ENCODE results near the gene AMFR. TPM values are rescaled to one million over a fixed set of nuclear protein-coding genes. Genes with fewer than 3 reads are reported as not detected.
A peak's percentile ranks its signal among the peaks of the same experiment; 100 is the strongest.

AMFR gene
- polyA plus RNA-seq, 1 donor from 2014 or later, result 58.7 TPM

GRCh38 chr16:56336071-56336688 lies 89.2 kb downstream of the AMFR start:
- H3K36me3 Mint-ChIP-seq, result no peaks in the 10 kb centered on the region
- peaks cover 0 to 1% (median 0%) of the 10 kb centered on the region in 3 donors for H3K4me1 Mint-ChIP-seq
- H3K27me3 Mint-ChIP-seq, result no peaks in the 10 kb centered on the region
- no peak overlapping the region for H3K27ac Mint-ChIP-seq
- no peak overlapping the region for H3K4me3 Mint-ChIP-seq
- no peaks in the 10 kb centered on the region for H3K9me3 Mint-ChIP-seq

- no peaks in the 10 kb centered on the region for H3K27me3 Mint-ChIP-seq
- no peaks in the 10 kb centered on the region for H3K9me3 Mint-ChIP-seq
- no peak overlapping the region for H3K27ac Mint-ChIP-seq
- H3K36me3 Mint-ChIP-seq, result no peaks in the 10 kb centered on the region
- H3K4me3 Mint-ChIP-seq, result no peak overlapping the region
- peaks cover 0 to 6% (median 0%) of the 10 kb centered on the region in 3 donors for H3K4me1 Mint-ChIP-seq
Observed at GRCh38 chr16:56334761-56335160, 90.6 kb downstream of the AMFR start.

DNA sequence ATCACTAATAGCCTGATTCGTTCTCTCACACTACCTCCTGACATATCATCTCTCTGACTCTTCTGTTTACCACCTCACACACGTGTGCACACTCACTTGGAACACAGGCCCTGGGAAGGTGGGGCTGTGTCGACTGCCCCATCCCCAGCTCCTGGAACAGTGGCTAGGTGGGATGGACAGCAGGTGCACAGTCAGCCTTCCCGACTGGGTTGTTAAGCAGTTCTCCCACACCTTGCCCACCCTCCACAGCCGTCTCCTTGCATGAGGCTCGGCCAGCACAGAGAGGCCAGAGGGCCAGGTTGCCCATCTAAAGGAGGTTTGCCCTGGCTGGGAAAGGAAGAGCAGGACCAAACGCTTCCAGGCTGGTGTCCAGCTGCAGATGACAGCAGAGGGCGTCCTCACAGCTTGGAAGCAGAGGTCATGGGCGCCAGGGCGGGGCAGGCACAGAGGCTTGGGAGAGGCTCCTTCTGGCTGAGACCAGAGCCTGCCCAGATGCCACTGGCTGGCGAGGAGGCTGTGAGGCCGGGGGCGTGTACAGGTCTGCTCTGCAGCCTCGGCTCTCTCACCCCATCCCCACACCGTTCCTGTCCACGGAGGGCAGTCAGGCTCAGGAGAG lies 92.8 kb downstream of the AMFR start:
- Mint-ChIP-seq H3K4me1 (peaks cover 0 to 4% (median 0%) of the 10 kb centered on the region in 3 donors), H3K27me3 (no peaks in the 10 kb centered on the region), H3K27ac (peak overlapping the region in 1 of 3 donors; percentile 7), H3K9me3 (no peaks in the 10 kb centered on the region), H3K36me3 (no peaks in the 10 kb centered on the region), H3K4me3 (no peak overlapping the region)

DNA sequence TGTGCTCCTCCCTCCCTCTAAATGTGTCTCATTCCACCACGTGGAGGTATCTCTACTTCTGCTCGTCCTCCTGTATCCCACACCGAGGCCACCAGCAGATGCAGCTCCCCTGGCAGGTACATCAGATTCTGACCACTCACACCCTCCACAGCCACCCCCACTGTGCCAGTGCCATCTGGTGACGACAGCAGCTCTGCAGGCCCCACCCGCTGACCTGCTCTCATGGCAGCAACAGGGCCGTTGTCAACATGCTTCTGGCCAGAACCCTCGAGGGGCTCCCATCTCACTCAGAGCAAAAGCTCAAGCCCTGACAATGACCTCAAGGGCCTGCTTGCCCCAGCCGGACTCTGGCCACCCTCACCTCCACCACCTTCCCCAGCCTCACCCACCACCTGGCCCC lies 93.4 kb downstream of the AMFR start:
- H3K4me1 Mint-ChIP-seq, result peaks cover 0 to 4% (median 0%) of the 10 kb centered on the region in 3 donors
- peak overlapping the region in 1 of 3 donors; percentile 7 for H3K27ac Mint-ChIP-seq
- no peaks in the 10 kb centered on the region for H3K27me3 Mint-ChIP-seq
- no peaks in the 10 kb centered on the region for H3K36me3 Mint-ChIP-seq
- H3K4me3 Mint-ChIP-seq, result no peak overlapping the region
- H3K9me3 Mint-ChIP-seq, result no peaks in the 10 kb centered on the region

- H3K4me1 Mint-ChIP-seq, result peaks cover 0 to 4% (median 0%) of the 10 kb centered on the region in 3 donors
- no peaks in the 10 kb centered on the region for H3K9me3 Mint-ChIP-seq
- no peak overlapping the region for H3K4me3 Mint-ChIP-seq
- H3K27ac Mint-ChIP-seq, result no peak overlapping the region
- no peaks in the 10 kb centered on the region for H3K36me3 Mint-ChIP-seq
- H3K27me3 Mint-ChIP-seq, result no peaks in the 10 kb centered on the region
Observed at GRCh38 chr16:56331399-56331798, 93.9 kb downstream of the AMFR start.

- Mint-ChIP-seq H3K27ac (no peak overlapping the region), H3K36me3 (no peaks in the 10 kb centered on the region), H3K4me3 (peak overlapping the region in 1 of 4 donors; percentile 36), H3K4me1 (peaks cover 0 to 4% (median 0%) of the 10 kb centered on the region in 3 donors), H3K27me3 (no peaks in the 10 kb centered on the region), H3K9me3 (no peaks in the 10 kb centered on the region)
Observed at GRCh38 chr16:56330476-56330875, 94.9 kb downstream of the AMFR start.

- H3K27ac Mint-ChIP-seq, result no peak overlapping the region
- H3K27me3 Mint-ChIP-seq, result no peaks in the 10 kb centered on the region
- H3K4me3 Mint-ChIP-seq, result no peak overlapping the region
- H3K36me3 Mint-ChIP-seq, result no peaks in the 10 kb centered on the region
- H3K9me3 Mint-ChIP-seq, result no peaks in the 10 kb centered on the region
- H3K4me1 Mint-ChIP-seq, result peaks cover 0 to 4% (median 0%) of the 10 kb centered on the region in 3 donors
Observed at GRCh38 chr16:56329887-56330286, 95.5 kb downstream of the AMFR start.

DNA sequence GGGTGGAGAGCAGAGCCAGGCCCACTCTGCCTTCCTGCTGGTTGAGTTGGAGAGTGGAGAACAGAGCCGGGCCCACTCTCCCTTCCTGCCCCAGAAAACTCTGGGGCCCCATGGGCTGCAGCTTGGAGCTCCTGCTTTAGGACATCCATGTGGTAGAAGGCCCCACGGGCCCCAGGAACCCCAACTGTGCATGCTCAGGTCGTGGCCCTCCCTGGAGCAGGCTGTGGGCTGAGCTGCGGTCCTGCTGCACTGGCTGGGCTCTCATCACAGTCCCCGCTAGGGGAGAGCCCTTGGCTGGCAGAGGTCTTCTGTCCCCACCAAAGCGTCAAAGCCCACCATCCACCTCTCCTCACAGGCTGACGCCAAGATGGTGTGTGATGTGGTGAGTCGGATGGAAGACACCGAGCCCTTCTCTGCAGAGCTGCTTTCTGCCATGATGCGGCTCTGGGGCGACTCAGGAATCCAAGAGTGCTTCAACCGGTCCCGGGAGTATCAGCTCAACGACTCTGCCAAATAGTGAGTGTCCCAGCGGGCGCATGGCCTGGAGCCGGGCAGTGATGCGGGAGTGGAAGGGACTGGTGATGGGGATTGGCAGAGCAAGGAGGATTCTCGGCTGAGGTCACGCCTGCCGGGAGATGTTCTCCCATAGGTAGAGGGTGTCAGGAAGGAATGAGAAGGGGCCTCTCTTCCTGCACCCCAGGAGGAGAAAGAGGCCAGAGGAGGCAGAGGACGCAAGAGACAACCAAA lies 96.9 kb downstream of the AMFR start:
- Mint-ChIP-seq H3K9me3 (no peaks in the 10 kb centered on the region), H3K4me3 (no peak overlapping the region), H3K36me3 (no peaks in the 10 kb centered on the region), H3K27ac (no peak overlapping the region), H3K27me3 (no peaks in the 10 kb centered on the region), H3K4me1 (peaks cover 0 to 4% (median 0%) of the 10 kb centered on the region in 3 donors)

DNA sequence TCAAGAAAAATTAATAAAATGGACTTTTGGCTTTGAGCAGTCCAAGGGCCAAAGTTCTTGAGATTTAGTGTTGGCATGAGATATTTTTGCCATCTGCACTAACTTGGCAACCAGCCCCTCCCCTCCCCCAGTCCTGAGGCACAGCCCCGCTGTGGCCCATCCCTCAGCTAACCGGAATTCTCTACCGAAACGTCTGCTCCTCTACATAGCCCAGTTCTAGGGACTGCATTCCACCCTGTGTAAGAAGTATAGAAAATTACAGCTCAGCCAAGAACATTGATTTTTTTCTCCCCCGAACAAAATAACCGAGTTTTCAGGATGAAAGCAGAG lies 97.5 kb downstream of the AMFR start:
- no peak overlapping the region for H3K27ac Mint-ChIP-seq
- no peak overlapping the region for H3K4me3 Mint-ChIP-seq
- no peaks in the 10 kb centered on the region for H3K36me3 Mint-ChIP-seq
- H3K4me1 Mint-ChIP-seq, result peaks cover 0 to 4% (median 0%) of the 10 kb centered on the region in 3 donors
- H3K27me3 Mint-ChIP-seq, result no peaks in the 10 kb centered on the region
- no peaks in the 10 kb centered on the region for H3K9me3 Mint-ChIP-seq

GRCh38 chr16:56327071-56327928 lies 98.0 kb downstream of the AMFR start:
- H3K36me3 Mint-ChIP-seq, result no peaks in the 10 kb centered on the region
- H3K9me3 Mint-ChIP-seq, result no peaks in the 10 kb centered on the region
- peaks cover 0 to 4% (median 0%) of the 10 kb centered on the region in 3 donors for H3K4me1 Mint-ChIP-seq
- H3K27me3 Mint-ChIP-seq, result no peaks in the 10 kb centered on the region
- H3K4me3 Mint-ChIP-seq, result no peak overlapping the region
- H3K27ac Mint-ChIP-seq, result peak overlapping the region in 1 of 3 donors; percentile 43

GRCh38 chr16:56325956-56326355 lies 99.4 kb downstream of the AMFR start:
- no peaks in the 10 kb centered on the region for H3K36me3 Mint-ChIP-seq
- no peak overlapping the region for H3K4me3 Mint-ChIP-seq
- no peak overlapping the region for H3K27ac Mint-ChIP-seq
- H3K27me3 Mint-ChIP-seq, result no peaks in the 10 kb centered on the region
- H3K9me3 Mint-ChIP-seq, result no peaks in the 10 kb centered on the region
- H3K4me1 Mint-ChIP-seq, result peaks cover 1 to 6% (median 2%) of the 10 kb centered on the region in 3 donors

DNA sequence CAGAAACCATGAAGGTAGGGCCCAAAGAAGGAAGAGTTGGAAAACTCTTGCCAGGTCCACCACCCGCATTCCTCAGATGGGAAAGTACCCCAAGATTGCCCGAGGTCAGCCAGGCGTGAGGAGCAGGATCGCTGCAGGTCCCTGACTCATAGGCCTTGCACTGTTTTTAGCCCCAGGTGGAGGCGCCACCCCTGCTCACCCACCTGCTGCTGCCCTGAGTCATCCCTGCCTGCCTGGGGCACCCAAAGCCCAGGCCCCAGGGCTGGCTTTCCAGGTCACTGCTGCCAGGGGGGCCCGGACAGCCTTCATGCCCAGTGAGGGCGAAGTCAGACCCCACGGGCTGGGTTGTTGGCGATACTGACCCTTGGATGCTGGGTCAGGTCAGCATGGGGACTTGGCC lies 100.9 kb downstream of the AMFR start:
- no peaks in the 10 kb centered on the region for H3K9me3 Mint-ChIP-seq
- H3K4me3 Mint-ChIP-seq, result no peak overlapping the region
- no peak overlapping the region for H3K27ac Mint-ChIP-seq
- peaks cover 4 to 5% (median 4%) of the 10 kb centered on the region in 3 donors for H3K4me1 Mint-ChIP-seq
- no peaks in the 10 kb centered on the region for H3K27me3 Mint-ChIP-seq
- no peaks in the 10 kb centered on the region for H3K36me3 Mint-ChIP-seq

DNA sequence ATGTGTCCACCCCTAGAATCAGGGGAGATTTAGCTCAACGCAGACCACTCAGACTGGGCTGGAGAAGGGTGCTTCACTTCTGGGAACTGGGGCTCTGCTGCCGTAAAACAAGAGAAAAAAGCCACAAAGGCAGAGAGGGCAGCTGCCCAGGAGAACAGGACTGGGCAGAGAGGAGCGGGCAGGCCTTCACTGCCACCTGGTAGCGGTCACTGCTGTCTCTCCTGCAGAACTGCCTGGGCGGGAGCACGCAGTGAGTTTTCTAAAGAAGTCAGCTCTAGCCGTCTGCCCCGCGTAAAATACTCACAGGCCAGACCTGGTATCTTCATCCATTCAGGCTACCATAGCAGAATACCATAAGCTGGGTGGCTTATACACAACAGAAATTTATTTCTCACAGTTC lies 103.8 kb downstream of the AMFR start:
- H3K27ac Mint-ChIP-seq, result no peak overlapping the region
- H3K9me3 Mint-ChIP-seq, result no peaks in the 10 kb centered on the region
- H3K4me3 Mint-ChIP-seq, result no peak overlapping the region
- H3K36me3 Mint-ChIP-seq, result no peaks in the 10 kb centered on the region
- H3K27me3 Mint-ChIP-seq, result no peaks in the 10 kb centered on the region
- H3K4me1 Mint-ChIP-seq, result peaks cover 4 to 8% (median 6%) of the 10 kb centered on the region in 3 donors

DNA sequence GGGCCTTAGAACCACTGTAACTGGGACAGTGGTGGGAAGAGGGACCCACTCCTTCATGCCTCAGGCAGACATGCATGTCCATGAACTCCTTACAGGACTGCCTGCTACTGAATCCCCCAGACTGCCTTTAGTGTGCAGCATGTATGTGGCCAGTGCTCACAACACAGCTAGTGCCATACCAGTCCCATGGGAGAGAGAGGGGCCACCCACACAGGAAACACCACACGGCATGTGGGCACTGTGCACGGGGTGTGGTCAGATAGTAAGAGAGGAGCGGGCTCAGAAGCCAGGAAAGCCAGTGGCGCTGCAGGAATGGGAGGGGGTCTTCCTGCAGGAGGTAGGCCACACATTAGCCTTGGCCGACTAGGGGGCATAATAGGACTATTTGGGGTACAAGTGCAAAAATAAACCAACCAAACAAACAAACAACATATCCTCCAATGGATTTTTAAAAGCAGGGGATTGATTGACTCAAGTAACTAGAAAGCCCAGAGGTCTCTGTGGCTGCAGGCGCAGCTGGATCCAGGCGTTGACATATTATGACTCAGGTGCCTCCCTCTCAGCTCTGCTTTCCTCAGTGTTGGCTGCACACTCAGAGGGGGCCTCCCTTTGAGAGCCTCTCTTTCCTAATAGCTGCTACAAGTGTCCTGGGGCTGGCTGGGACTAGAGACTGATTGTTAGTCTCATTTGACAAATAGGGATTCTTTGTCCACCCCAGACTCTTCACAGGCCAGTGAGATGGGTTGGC lies 104.4 kb downstream of the AMFR start:
- H3K9me3 Mint-ChIP-seq, result no peaks in the 10 kb centered on the region
- H3K4me1 Mint-ChIP-seq, result peaks cover 4 to 8% (median 6%) of the 10 kb centered on the region in 3 donors
- H3K27ac Mint-ChIP-seq, result peak overlapping the region in 1 of 3 donors; percentile 89
- H3K27me3 Mint-ChIP-seq, result no peaks in the 10 kb centered on the region
- no peaks in the 10 kb centered on the region for H3K36me3 Mint-ChIP-seq
- no peak overlapping the region for H3K4me3 Mint-ChIP-seq
